ENCODE results near the gene SLITRK1.

SLITRK1 gene, protein sequence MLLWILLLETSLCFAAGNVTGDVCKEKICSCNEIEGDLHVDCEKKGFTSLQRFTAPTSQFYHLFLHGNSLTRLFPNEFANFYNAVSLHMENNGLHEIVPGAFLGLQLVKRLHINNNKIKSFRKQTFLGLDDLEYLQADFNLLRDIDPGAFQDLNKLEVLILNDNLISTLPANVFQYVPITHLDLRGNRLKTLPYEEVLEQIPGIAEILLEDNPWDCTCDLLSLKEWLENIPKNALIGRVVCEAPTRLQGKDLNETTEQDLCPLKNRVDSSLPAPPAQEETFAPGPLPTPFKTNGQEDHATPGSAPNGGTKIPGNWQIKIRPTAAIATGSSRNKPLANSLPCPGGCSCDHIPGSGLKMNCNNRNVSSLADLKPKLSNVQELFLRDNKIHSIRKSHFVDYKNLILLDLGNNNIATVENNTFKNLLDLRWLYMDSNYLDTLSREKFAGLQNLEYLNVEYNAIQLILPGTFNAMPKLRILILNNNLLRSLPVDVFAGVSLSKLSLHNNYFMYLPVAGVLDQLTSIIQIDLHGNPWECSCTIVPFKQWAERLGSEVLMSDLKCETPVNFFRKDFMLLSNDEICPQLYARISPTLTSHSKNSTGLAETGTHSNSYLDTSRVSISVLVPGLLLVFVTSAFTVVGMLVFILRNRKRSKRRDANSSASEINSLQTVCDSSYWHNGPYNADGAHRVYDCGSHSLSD

DNA sequence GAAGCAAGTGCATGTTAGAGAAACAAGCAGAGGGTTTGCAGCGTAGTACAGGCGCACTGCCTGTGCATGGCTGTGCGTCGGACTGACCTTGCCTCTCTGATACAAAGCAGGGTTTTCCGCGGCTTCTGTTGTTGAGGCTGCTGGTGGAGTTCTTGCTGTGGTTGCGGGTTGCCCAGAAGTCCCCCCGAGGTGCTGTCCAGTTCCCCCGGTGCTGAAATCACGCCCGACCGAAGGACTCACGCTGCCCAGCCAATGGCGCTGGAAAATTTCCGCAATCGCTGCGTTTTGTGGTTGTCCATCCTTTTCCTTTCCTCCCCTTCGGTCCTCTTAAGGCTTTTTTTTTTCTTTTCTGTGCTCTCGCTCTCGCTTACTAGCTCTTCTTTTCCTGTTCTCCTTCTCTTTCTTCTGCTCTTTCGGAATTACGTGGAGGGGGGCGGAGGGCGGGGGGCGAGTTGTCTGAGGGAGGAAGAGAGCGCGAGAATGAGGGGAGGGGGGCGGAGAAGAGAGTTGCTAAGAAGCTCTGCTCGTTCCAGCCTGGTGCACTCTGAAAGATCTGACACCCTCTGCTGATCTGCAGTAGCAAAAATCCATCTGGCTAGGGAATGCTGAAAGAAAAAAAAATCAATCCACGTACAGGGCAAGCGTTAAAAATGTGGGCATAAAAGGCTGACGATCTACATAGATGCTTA, at the start of gene SLITRK1:
Gene SLITRK1 (minus strand): TSS at position 558 of the 689 bp plus-strand sequence. CDS start 967 bp downstream, outside the sequence.
- peak; percentile 79 for DNase-seq (ENCODE audit: low read depth)
- TF ChIP-seq, protein P1, sequence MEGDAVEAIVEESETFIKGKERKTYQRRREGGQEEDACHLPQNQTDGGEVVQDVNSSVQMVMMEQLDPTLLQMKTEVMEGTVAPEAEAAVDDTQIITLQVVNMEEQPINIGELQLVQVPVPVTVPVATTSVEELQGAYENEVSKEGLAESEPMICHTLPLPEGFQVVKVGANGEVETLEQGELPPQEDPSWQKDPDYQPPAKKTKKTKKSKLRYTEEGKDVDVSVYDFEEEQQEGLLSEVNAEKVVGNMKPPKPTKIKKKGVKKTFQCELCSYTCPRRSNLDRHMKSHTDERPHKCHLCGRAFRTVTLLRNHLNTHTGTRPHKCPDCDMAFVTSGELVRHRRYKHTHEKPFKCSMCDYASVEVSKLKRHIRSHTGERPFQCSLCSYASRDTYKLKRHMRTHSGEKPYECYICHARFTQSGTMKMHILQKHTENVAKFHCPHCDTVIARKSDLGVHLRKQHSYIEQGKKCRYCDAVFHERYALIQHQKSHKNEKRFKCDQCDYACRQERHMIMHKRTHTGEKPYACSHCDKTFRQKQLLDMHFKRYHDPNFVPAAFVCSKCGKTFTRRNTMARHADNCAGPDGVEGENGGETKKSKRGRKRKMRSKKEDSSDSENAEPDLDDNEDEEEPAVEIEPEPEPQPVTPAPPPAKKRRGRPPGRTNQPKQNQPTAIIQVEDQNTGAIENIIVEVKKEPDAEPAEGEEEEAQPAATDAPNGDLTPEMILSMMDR (IDR thresholded peaks at IDR 0.05; ENCODE audit: low read length, missing control alignments), result no peak
- peak within 1 kb of the TSS; percentile 17 for H3K4me3 ChIP-seq (replicated peaks; ENCODE audit: low read depth, low read length)

DNA sequence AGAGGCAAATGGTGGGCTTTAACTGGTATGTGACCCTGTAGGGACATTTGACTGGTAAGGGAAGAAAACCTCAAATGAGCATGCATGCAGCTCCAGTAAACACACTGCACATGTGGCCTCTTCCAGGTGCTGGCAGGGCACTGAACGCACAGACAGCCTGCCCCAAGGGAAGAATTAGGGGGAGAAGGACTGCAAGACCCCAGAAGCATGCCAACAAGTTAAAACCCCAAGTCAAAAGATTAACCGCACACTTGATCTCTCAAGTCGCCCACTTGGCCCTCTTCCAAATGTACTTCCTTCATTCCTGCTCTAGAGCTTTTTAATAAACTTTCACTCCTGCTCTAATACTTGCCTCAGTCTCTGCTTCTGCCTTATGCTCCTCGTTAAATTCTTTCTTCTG, 46.9 kb upstream of the SLITRK1 start:
- H3K4me3 ChIP-seq (replicated peaks; ENCODE audit: low read depth, low read length), result no peak overlapping the region
- TF ChIP-seq, protein P1 (IDR thresholded peaks at IDR 0.05; ENCODE audit: low read length, missing control alignments), result no peak

DNA sequence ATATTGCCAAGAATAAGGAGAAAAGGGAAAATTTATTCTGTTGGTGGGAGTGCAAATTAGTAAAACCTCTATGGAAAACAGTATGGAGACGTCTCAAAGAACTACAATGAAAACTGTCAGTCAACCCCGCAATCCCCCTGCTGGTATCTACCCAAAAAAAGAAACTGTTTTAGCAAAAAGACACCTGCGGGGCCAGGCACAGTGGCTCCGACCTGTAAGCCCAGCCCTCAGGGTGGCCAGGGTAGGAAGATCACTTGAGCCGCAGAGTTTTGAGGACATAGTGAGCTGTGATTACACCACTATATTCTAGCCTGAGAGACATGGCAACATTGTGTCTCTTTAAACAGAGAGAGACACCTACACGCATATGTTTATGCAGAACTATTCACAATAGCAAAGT, 37.5 kb upstream of the SLITRK1 start:
- TF ChIP-seq, protein P1 (IDR thresholded peaks at IDR 0.05; ENCODE audit: low read length, missing control alignments), result no peak
- no peak overlapping the region for H3K4me3 ChIP-seq (replicated peaks; ENCODE audit: low read depth, low read length)
- DNase-seq (ENCODE audit: low read depth), result no peak

More for the DNA sequence above, 46.9 kb upstream of the SLITRK1 start:
- no peak for DNase-seq (ENCODE audit: low read depth)

DNA sequence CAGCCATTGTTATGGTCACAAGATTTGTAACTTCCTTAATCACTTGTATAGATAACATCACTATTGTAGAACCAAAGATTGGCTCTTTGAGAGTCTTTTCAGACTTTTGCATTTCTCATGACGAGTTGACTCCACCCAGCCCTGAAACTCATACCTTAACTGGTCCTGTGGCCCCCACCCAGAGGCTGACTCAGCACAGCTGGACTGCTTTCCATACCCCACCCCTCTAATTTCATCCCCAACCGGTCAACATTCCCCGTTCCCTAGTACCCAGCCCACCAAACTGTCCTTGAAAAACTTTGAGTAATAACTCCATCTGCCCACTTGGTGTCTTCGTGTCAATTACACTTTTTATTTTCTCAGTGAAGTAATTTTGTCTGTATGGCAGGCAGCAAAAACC, 32.1 kb upstream of the SLITRK1 start:
- TF ChIP-seq, protein P1 (IDR thresholded peaks at IDR 0.05; ENCODE audit: low read length, missing control alignments), result no peak
- H3K4me3 ChIP-seq (replicated peaks; ENCODE audit: low read depth, low read length), result no peak overlapping the region
- no peak for DNase-seq (ENCODE audit: low read depth)

DNA sequence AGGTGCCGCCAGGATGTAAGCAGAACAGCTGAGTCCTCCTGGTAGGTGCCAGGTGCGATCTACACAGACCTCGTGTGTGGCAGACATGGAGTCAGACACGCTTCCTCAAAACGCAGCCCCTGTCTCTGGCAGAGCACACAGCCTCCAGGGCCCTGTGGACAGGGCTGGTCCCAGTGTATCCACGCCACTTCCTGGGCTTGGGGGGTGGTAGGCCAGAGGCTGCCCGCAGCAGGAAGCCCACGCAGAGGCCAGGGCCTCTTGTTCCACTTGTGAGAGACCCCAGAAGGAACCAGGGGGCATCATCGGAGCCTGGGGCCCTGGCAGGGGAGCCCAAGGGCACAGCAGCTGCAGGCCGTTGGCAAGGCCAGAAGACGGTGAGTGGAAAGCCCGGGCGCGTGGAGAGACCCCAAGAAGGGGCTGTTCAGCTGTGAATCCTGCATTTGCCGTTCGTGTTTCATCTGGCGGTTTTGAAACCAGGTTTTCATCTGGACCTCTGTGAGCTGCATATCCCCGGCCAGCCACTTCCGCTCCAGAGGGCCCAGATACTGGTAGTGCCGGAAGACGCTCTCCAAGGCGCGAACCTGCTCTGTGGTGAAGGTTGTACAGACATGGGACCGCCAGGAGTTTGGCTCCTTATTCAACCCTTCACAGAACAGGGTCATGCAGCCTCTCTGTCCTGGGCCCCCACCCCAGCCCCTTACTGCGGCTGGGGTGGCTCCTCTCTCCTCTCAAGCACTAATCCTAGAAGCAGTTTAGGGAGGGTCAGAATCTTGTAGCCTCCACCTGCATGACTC, 25.1 kb upstream of the SLITRK1 start:
- TF ChIP-seq, protein P1 (IDR thresholded peaks at IDR 0.05; ENCODE audit: low read length, missing control alignments), result no peak
- DNase-seq (ENCODE audit: low read depth), result no peak
- no peak overlapping the region for H3K4me3 ChIP-seq (replicated peaks; ENCODE audit: low read depth, low read length)

DNA sequence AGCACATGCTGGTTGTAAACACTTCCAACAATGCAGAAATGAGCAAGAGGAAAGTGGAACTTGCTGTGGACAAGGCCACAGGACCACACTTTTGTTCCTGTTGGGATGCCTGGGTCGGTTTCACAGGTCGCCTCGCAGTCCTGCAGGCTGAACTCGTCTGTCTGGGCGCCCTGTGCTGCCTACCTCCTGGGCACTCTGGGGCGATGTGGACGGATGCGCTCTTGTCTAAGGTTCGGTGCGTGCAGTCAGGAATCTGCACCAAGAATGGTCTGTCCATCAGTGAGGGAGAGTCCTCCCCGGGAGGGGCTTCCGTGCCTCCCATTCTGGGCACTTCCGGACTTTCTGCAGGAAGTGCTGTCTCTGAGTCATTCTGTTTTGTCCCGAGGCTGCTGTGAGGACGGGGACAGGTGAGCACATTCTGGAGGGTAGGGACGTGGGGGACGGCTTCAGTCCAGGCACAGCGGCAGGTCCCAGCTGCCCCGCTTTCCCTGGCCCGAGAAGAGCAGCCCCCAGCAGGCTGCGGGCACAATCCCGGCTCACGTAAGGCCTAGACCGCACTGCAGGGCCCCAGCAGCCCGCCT, 24.1 kb upstream of the SLITRK1 start:
- DNase-seq (ENCODE audit: low read depth), result no peak
- TF ChIP-seq, protein P1 (IDR thresholded peaks at IDR 0.05; ENCODE audit: low read length, missing control alignments), result no peak
- no peak overlapping the region for H3K4me3 ChIP-seq (replicated peaks; ENCODE audit: low read depth, low read length)
